ENCODE measurements around the gene DOCK2.

DNA sequence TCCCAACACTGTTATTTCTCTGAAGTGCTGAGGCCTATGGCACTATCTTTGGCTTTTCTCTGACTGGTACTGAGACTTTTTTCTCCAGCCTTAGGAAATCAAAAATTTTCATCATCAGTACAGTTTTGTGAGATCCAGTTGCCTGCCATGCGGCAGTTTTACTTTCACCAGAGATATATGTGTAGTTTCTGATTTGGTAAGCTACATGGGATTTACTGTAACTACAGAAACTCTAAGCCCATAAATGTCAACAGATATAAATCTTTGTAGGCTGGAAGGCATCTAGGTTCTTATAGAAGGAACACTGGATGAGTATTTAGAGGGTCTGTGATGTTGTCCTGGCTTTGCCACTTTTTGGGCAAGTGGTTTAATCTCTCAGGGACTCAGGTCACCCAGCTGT is 69.0 kb downstream of the DOCK2 start:
- no peak for TF ChIP-seq HOXB5 (CRISPR knock-in tag; IDR thresholded peaks at IDR 0.05)
- TF ChIP-seq, protein P1, sequence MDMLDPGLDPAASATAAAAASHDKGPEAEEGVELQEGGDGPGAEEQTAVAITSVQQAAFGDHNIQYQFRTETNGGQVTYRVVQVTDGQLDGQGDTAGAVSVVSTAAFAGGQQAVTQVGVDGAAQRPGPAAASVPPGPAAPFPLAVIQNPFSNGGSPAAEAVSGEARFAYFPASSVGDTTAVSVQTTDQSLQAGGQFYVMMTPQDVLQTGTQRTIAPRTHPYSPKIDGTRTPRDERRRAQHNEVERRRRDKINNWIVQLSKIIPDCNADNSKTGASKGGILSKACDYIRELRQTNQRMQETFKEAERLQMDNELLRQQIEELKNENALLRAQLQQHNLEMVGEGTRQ (IDR thresholded peaks at IDR 0.05): no peak
- no peak for TF ChIP-seq EP300 (IDR thresholded peaks at IDR 0.05)
- no peak for TF ChIP-seq ESRRA (IDR thresholded peaks at IDR 0.05; ENCODE audit: borderline replicate concordance, low read length)
- TF ChIP-seq, protein P2, sequence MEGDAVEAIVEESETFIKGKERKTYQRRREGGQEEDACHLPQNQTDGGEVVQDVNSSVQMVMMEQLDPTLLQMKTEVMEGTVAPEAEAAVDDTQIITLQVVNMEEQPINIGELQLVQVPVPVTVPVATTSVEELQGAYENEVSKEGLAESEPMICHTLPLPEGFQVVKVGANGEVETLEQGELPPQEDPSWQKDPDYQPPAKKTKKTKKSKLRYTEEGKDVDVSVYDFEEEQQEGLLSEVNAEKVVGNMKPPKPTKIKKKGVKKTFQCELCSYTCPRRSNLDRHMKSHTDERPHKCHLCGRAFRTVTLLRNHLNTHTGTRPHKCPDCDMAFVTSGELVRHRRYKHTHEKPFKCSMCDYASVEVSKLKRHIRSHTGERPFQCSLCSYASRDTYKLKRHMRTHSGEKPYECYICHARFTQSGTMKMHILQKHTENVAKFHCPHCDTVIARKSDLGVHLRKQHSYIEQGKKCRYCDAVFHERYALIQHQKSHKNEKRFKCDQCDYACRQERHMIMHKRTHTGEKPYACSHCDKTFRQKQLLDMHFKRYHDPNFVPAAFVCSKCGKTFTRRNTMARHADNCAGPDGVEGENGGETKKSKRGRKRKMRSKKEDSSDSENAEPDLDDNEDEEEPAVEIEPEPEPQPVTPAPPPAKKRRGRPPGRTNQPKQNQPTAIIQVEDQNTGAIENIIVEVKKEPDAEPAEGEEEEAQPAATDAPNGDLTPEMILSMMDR (IDR thresholded peaks at IDR 0.05): no peak
- TF ChIP-seq PHF8 (IDR thresholded peaks at IDR 0.05; ENCODE audit: borderline replicate concordance, low read depth): no peak
- TF ChIP-seq MAZ (IDR thresholded peaks at IDR 0.05; ENCODE audit: borderline replicate concordance, low read depth, low read length): no peak
- TF ChIP-seq POLR2A (IDR thresholded peaks at IDR 0.05; ENCODE audit: low read length): no peak
- no peak for TF ChIP-seq MYC (IDR thresholded peaks at IDR 0.05; ENCODE audit: borderline replicate concordance, low read length)
- no peak for TF ChIP-seq BHLHE40 (IDR thresholded peaks at IDR 0.05; ENCODE audit: low read depth, low read length)
- no peak for TF ChIP-seq CHD4 (IDR thresholded peaks at IDR 0.05; ENCODE audit: borderline replicate concordance)

Data from A549 (cell line).